H1 (cell line): ENCODE data around the gene NPC1L1. TPM values are rescaled to one million over a fixed set of nuclear protein-coding genes. Genes with fewer than 3 reads are reported as not detected.

Source experiments
- CEBPB ChIP-seq: IDR thresholded peaks from 2 replicates; pipeline ENCODE4 v1.6.1; 2012; ENCODE audit warnings: low read depth, low read length
- CHD1 ChIP-seq: IDR thresholded peaks from 2 replicates; pipeline ENCODE4 v1.6.1; 2012; ENCODE audit warnings: low read depth, low read length, improper control_type of control experiment
- CHD7 ChIP-seq: fragments of 300-600 bp; sonication (generic); IDR thresholded peaks from 2 replicates; pipeline ENCODE4 v1.7.1; 2012; ENCODE audit warnings: low read length, moderate library complexity, mild to moderate bottlenecking, inconsistent platforms; ENCODE audit not compliant: insufficient replicate concordance
- FOSL1 ChIP-seq: IDR thresholded peaks from 2 replicates; pipeline ENCODE4 v1.6.1; 2011; ENCODE audit warnings: mild to moderate bottlenecking, low read depth, low read length, moderate library complexity; ENCODE audit not compliant: insufficient read depth
- GABPA ChIP-seq: IDR thresholded peaks from 2 replicates; pipeline ENCODE4 v1.6.1; 2011; ENCODE audit warnings: mild to moderate bottlenecking, low read length, moderate library complexity, borderline replicate concordance; ENCODE audit not compliant: insufficient read depth
- KDM4A ChIP-seq: IDR thresholded peaks from one replicate; pipeline ENCODE4 v1.7.1; 2012; ENCODE audit warnings: low read depth, mild to moderate bottlenecking, moderate library complexity, low read length, inconsistent platforms; ENCODE audit not compliant: severe bottlenecking
- MAX ChIP-seq: IDR thresholded peaks from 2 replicates; pipeline ENCODE4 v1.6.1; 2012; ENCODE audit warnings: inconsistent platforms
- POU5F1 ChIP-seq: IDR thresholded peaks from 2 replicates; pipeline ENCODE4 v1.6.1; 2011; ENCODE audit warnings: low read depth, mild to moderate bottlenecking, low read length, moderate library complexity
- SIRT6 ChIP-seq: IDR thresholded peaks from one replicate; pipeline ENCODE4 v1.7.1; 2012; ENCODE audit warnings: low read length, inconsistent platforms
- TAF7 ChIP-seq: optimal IDR thresholded peaks from 2 replicates; pipeline ENCODE3; 2011; ENCODE audit warnings: low read depth, mild to moderate bottlenecking, inconsistent platforms, low read length, moderate library complexity, borderline replicate concordance
- ZNF274 ChIP-seq: IDR thresholded peaks from 2 replicates; pipeline ENCODE4 v1.7.0; 2012; ENCODE audit warnings: low read length, borderline replicate concordance; ENCODE audit errors: extremely low read depth
- polyA plus RNA-seq, 7 experiments: library from polyadenylated mRNA; depleted of rRNA in 3 of 7; stranded (reverse) in 5 of 7; unstranded in 2 of 7; fragments of >200 nt in 5 of 7; fragments of 200-250 nt in 2 of 7; gene quantifications; 1 replicate in 5 of 7; 2 replicates in 1 of 7; 4 replicates in 1 of 7; pipeline versions ENCODE4 v1.2.1 to v1.2.3, GENCODE V29; 2011 to 2013; ENCODE audit warnings: missing spikeins in 2 of 7, mixed read lengths in 2 of 7
- total RNA-seq: library from RNA; stranded (reverse); fragmentation: NEBNext Ultra II Directional; extraction: Animal tissue kit (Norgen Biotek cat#: 25700); gene quantifications from 2 replicates; pipeline ENCODE4 v1.2.1, GENCODE V29; 2021

Gene NPC1L1
- total and polyA plus RNA-seq, 2 of the 8 experiments (the other 6 are each of a cell fraction or from before 2014, with no cell fraction given) = 0.06 to 0.21 TPM

GRCh38 chr7:44519546-44519945, 21.6 kb downstream of the NPC1L1 start (continued):
- TF ChIP-seq CHD7 = no peak
- no peak for TF ChIP-seq MAX
- TF ChIP-seq POU5F1 = no peak
- no peak for TF ChIP-seq SIRT6
- TF ChIP-seq GABPA = no peak
- TF ChIP-seq TAF7 = no peak
- no peak for TF ChIP-seq CHD1
- TF ChIP-seq ZNF274 = no peak
- TF ChIP-seq CEBPB = no peak
- no peak for TF ChIP-seq KDM4A
- no peak for TF ChIP-seq FOSL1
